GM20431 (cell line): Measurements from ENCODE around the gene ITGA7.

ENCODE experiments used
- in situ Hi-C: fragments of 300-500 bp; cut with MseI, MboI; formaldehyde crosslinking; loops from one replicate; pipeline ENCODE4 v1.15.0; 2020; ENCODE audit warnings: low sequenced_read_pairs; ENCODE audit not compliant: unreplicated experiment

ITGA7 gene

DNA sequence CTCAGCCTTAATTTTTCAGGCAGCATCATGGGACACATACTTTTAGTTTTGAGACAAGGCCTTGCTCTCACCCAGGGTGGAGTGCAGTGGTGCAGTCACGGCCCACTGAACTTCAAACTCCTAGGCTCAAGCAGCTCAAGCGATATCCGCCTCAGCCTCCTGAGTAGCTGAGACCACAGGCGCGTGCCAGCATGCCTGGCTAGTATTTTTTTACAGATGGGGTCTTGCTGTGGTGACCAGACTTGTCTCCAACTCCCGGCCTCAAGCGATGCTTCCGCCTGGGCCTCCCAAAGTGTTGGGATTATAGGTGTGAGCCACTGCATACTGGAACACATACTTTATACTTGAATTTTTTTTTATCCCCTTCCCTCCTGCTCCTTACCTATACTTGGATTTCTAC is 15.2 kb upstream of the ITGA7 start:
- in situ Hi-C loops: no loop called here

DNA sequence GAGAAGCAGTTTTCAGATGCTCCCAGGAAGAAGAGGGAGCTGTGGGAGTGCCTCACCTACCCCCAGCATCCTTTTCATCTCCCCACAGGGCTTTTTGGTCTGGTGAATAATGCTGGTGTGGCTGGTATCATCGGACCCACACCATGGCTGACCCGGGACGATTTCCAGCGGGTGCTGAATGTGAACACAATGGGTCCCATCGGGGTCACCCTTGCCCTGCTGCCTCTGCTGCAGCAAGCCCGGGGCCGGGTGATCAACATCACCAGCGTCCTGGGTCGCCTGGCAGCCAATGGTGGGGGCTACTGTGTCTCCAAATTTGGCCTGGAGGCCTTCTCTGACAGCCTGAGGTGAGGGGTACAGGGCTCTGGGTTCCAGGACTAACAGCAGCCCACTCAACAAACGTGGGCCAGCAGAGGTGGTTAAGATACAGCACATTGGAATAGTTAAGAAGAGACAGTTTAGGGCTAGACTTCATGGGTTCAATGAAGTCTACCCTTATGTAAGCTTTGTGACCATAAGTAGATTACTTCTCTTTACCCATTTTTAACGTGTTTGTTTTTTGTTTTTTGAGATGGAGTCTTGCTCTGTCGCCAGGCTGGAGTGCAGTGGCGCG is 14.0 kb upstream of the ITGA7 start:
- in situ Hi-C loops: no loop called here

DNA sequence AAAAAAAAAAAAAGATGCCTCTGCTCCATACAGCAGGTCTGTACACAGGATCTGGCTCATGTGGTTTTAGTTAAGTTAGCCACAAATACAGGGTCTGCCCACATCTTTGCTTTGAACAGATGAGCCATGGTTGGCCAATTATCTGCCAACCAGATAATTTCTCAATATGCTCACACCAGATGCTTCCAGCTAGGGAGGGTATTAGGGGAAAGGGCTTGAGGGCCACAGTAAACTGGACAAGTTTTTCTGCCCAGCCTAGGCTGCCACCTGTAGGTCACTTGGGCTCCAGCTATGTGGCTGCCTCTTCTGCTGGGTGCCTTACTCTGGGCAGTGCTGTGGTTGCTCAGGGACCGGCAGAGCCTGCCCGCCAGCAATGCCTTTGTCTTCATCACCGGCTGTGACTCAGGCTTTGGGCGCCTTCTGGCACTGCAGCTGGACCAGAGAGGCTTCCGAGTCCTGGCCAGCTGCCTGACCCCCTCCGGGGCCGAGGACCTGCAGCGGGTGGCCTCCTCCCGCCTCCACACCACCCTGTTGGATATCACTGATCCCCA is 13.3 kb upstream of the ITGA7 start:
- in situ Hi-C loops: no loop called here

DNA sequence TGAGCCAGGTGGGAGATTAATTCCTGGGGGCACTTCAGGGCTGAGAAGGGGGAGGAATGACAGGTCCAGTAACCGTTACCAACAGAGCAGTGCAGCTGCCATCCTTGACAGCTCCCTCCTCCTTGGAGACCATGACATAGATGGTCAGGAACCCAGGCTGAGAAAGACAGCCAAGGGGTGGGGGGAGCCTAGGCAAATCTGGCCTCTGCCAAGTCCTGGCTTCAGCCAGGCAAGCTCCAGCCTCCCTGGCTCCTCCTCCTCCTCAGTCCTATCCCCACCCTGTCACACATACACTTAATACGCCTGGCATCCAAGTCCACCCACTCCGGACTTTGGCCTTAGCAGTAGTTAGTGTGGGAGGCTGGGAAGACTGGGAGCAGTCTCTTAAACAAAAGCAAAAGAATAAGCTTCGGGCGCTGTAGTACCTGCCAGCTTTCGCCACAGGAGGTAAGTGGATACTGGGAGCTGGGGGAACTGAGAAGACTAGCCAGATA is 12.4 kb upstream of the ITGA7 start, which contains the start of gene RDH5:
TSS of gene RDH5 (plus strand) at position 323 of the 494 bp plus-strand sequence. CDS start 792 bp downstream, outside the sequence.
- in situ Hi-C loops: no loop called here

DNA sequence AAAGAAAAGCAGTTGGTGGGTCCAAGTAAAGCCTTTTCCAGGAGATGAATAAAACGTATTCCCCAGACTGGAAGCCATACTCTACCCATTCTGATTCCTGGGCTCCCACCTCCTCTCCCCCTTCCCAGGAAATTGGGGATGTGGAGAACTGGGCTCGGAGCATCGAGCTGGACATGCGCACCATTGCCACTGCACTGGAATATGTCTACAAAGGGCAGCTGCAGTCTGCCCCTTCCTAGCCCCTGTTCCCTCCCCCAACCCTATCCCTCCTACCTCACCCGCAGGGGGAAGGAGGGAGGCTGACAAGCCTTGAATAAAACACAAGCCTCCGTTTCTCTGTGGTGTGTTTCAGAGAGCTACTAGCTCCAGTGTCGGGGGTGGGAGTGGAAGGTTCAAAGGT is 11.7 kb upstream of the ITGA7 start:
- in situ Hi-C loops: no loop called here

DNA sequence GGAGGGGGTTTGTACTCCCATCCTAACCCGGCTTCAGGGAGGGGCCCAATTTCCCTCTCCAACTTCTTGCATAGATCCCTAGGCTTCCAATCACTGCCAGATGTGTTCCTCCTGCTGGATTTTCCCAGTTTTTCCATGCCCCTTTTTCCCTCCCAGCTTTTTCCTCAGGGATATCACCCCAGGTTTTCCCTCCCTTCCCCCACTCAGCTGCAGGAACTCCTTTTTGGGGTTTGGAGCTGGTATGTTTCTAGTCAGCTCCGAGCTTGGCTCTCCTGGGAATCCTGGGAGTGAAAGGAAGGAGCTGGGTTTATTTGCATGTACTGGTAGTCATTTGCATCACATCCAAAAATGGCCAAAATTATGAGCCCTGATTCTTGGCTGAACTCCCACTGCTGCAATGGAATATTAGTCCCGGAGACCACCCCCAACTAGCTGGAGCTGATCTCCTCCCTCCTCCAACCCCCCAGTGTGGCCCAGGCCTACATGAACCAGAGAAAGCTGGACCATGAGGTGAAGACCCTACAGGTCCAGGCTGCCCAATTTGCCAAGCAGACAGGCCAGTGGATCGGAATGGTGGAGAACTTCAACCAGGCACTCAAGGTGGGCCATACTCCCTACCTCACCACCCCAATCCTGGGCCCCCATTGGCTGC is 11.0 kb upstream of the ITGA7 start:
- in situ Hi-C loops: no loop called here

- in situ Hi-C loops: no loop called here
Measured at GRCh38 chr12:55718015-55718414, 10.3 kb upstream of the ITGA7 start.

- in situ Hi-C loops: no loop called here
Measured at GRCh38 chr12:55717011-55718007, 9.6 kb upstream of the ITGA7 start.

- in situ Hi-C loops: no loop called here
Measured at GRCh38 chr12:55716582-55716957, 8.9 kb upstream of the ITGA7 start.

DNA sequence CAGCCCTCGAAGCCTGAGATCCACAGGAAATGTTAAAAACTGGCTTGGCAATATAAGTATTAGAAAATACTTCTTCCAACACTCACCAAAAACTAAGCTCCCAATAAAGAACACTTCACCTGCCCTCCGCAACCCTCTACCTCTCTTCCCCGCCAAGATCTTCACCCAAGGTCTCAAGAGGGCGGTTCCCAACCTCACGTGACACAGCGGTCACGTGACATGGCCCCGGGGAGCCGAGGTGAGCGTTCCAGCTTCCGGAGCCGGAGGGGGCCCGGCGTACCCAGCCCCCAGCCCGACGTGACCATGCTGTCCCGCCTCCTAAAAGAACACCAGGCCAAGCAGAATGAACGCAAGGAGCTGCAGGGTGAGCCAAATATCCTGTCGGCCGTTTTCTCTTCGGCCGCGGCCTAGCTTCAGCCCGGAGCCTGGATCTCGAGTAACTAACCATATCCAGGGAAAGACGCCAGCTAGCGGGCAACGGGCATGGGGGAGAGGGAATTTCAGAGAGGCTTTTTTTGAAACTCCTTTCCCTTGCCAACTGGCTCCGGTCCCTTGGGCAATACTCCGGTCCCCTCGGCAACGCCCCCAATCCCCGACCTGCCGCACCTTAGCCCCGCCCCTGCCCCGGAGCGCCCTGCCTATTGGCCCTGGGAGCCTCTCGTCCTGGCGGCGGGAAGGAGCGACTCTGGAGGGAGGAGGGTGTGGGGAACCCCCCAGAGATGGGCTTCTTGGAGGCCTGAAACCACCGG is 8.3 kb upstream of the ITGA7 start, which contains the start of gene BLOC1S1:
TSS of gene BLOC1S1 (plus strand) at position 214 of the 749 bp plus-strand sequence. CDS start at position 220, 6 bp downstream.
- in situ Hi-C loops: no loop called here

GRCh38 chr12:55715169-55715764 is 7.6 kb upstream of the ITGA7 start:
- in situ Hi-C loops: no loop called here

- in situ Hi-C loops: no loop called here
Measured at GRCh38 chr12:55713721-55714120, 6.0 kb upstream of the ITGA7 start.

GRCh38 chr12:55712700-55713415 is 5.2 kb upstream of the ITGA7 start:
- in situ Hi-C loops: no loop called here

GRCh38 chr12:55711786-55712553 is 4.3 kb upstream of the ITGA7 start:
- in situ Hi-C loops: no loop called here

GRCh38 chr12:55708695-55709233 is 1.1 kb upstream of the ITGA7 start:
- in situ Hi-C loops: no loop called here

GRCh38 chr12:55707219-55707671 is 459 bp downstream of the ITGA7 start:
- in situ Hi-C loops: no loop called here

DNA sequence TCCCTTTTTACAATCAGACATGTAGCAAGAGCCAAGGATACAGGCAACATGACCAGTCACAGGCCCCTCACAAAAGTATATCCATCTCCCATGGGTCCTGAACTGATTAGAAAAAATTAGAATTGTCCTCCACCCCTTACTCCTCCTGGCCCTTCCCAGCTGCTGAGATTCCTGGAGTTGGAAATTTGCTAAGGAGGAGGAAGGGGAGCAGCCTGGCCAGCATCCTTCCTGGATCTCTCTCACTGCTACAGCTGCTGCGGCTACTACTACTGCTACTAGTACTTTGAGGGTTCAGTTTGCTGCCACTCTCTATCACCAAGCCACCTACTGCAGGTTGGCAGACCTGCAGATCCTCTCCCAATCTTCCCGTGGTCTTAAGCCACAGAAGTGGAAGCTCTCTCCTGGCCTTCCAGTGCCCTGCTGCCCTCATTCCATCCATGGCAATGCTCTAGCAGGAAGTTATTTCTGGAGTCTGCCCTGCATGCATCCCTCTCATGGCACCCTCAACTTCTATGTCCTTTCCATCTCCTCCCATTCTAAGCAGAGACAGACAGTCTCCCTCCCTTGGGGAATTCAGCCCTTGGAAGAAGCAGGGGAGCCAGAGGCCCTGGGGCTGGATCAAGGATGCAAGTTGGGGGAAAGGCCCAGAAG is 1.0 kb downstream of the ITGA7 start:
- in situ Hi-C loops: no loop called here
